Bronchial smooth muscle cell (primary cell): ENCODE measurements around the gene ZFAND2B. TPM values are rescaled to one million over a fixed set of nuclear protein-coding genes. Genes with fewer than 3 reads are reported as not detected.

Source experiments
- total RNA-seq: library from RNA; depleted of rRNA; stranded (reverse); fragments of >200 nt; gene quantifications from 2 replicates; pipeline ENCODE4 v1.2.1, GENCODE V29; 2014

ZFAND2B gene
- total RNA-seq = 22.2 and 26.7 TPM in 2 replicates

GRCh38 chr2:219206328-219207133 lies at the start of gene ZFAND2B:
TSS of gene ZFAND2B (plus strand) at chr2:219206782. CDS start at chr2:219206988, 206 bp downstream.

GRCh38 chr2:219160186-219161017 lies 46.2 kb upstream of the ZFAND2B start, which contains the start of gene NHEJ1:
TSS of gene NHEJ1 (minus strand) at chr2:219160815. CDS start at chr2:219158362, 2,453 bp downstream.

GRCh38 chr2:219169930-219170654 lies 36.5 kb upstream of the ZFAND2B start, which contains the start of gene SLC23A3:
TSS of gene SLC23A3 (minus strand) at chr2:219170029. CDS start at chr2:219169984, 45 bp downstream.

GRCh38 chr2:219176818-219177551 lies 29.6 kb upstream of the ZFAND2B start, which contains the start of gene CNPPD1:
TSS of gene CNPPD1 (minus strand) at chr2:219176925. CDS start at chr2:219176828, 97 bp downstream.

GRCh38 chr2:219177552-219178376 lies 28.8 kb upstream of the ZFAND2B start, which contains the start of gene RETREG2:
TSS of gene RETREG2 (plus strand) at chr2:219178275. CDS start at chr2:219178353, 78 bp downstream.

GRCh38 chr2:219218732-219219701 lies 12.4 kb downstream of the ZFAND2B start, which contains the start of gene ABCB6:
TSS of gene ABCB6 (minus strand) at chr2:219218958. CDS start at chr2:219218673, 285 bp downstream.

GRCh38 chr2:219229305-219230058 lies 22.9 kb downstream of the ZFAND2B start, which contains the start of the genes ANKZF1 and ATG9A:
TSS of gene ANKZF1 (plus strand) at chr2:219229806. CDS start at chr2:219230258, 452 bp downstream.
TSS of gene ATG9A (minus strand) at chr2:219229636. CDS start at chr2:219228024, 1,612 bp downstream.

GRCh38 chr2:219245148-219245898 lies 38.7 kb downstream of the ZFAND2B start, which contains the start of the genes GLB1L and STK16:
TSS of gene GLB1L (minus strand) at chr2:219245444. CDS start at chr2:219243573, 1,871 bp downstream.
TSS of gene STK16 (plus strand) at chr2:219245479. CDS start at chr2:219246000, 521 bp downstream.

GRCh38 chr2:219252900-219253752 lies 46.5 kb downstream of the ZFAND2B start, which contains the start of gene TUBA4B:
TSS of gene TUBA4B (plus strand) at chr2:219253243. CDS start at chr2:219253408, 165 bp downstream.

GRCh38 chr2:219253753-219254589 lies 47.4 kb downstream of the ZFAND2B start, which contains the start of gene TUBA4A:
TSS of gene TUBA4A (minus strand) at chr2:219253918. CDS start at chr2:219253858, 60 bp downstream.

Other genes starting within 250 kb of the ZFAND2B start
- not detected in 2 replicates for gene CDK5R2, start 247.1 kb upstream of the ZFAND2B start, total RNA-seq
- not detected in 2 replicates for gene FEV, start 221.6 kb upstream of the ZFAND2B start, total RNA-seq
- gene CRYBA2, start 213.4 kb upstream of the ZFAND2B start, total RNA-seq = not detected in 2 replicates
- under 0.01 TPM in 1 of 2 replicates, not detected in the other for gene CFAP65, start 165.3 kb upstream of the ZFAND2B start, total RNA-seq
- gene IHH, start 145.9 kb upstream of the ZFAND2B start, total RNA-seq = under 0.01 TPM in 1 of 2 replicates, not detected in the other
- 14.2 and 17.5 TPM in 2 replicates for gene NHEJ1, start 46.0 kb upstream of the ZFAND2B start, total RNA-seq
- gene SLC23A3, start 36.8 kb upstream of the ZFAND2B start, total RNA-seq = 0.63 and 2.5 TPM in 2 replicates
- 24.7 and 27.0 TPM in 2 replicates for gene CNPPD1, start 29.9 kb upstream of the ZFAND2B start, total RNA-seq
- gene RETREG2, start 28.5 kb upstream of the ZFAND2B start, total RNA-seq = 69.0 and 78.2 TPM in 2 replicates
- 26.8 and 61.6 TPM in 2 replicates for gene ABCB6, start 12.2 kb downstream of the ZFAND2B start, total RNA-seq
- gene ATG9A, start 22.9 kb downstream of the ZFAND2B start, total RNA-seq = 24.3 and 26.4 TPM in 2 replicates
- gene ANKZF1, start 23.0 kb downstream of the ZFAND2B start, total RNA-seq = 18.0 and 20.5 TPM in 2 replicates
- 11.6 and 18.6 TPM in 2 replicates for gene GLB1L, start 38.7 kb downstream of the ZFAND2B start, total RNA-seq
- gene STK16, start 38.7 kb downstream of the ZFAND2B start, total RNA-seq = 27.7 and 47.0 TPM in 2 replicates
- gene TUBA4B, start 46.5 kb downstream of the ZFAND2B start, total RNA-seq = under 0.01 TPM in 1 of 2 replicates, not detected in the other
- 9.4 and 17.8 TPM in 2 replicates for gene TUBA4A, start 47.1 kb downstream of the ZFAND2B start, total RNA-seq
- gene DNAJB2, start 72.6 kb downstream of the ZFAND2B start, total RNA-seq = 53.9 and 109 TPM in 2 replicates
- 7.2 and 12.6 TPM in 2 replicates for gene PTPRN, start 102.6 kb downstream of the ZFAND2B start, total RNA-seq
- gene RESP18, start 126.0 kb downstream of the ZFAND2B start, total RNA-seq = not detected in 2 replicates
- 78.2 and 137 TPM in 2 replicates for gene DNPEP, start 181.1 kb downstream of the ZFAND2B start, total RNA-seq
- 2.4 and 2.7 TPM in 2 replicates for gene DES, start 211.6 kb downstream of the ZFAND2B start, total RNA-seq
- 7.8 and 9.1 TPM in 2 replicates for gene SPEG, start 228.1 kb downstream of the ZFAND2B start, total RNA-seq